H9 (cell line): ENCODE measurements around the gene GAREM2. TPM values are rescaled to one million over a fixed set of nuclear protein-coding genes. Genes with fewer than 3 reads are reported as not detected.
A peak's percentile ranks its signal among the peaks of the same experiment; 100 is the strongest.

Source experiments
- DNase-seq: peaks from one replicate; pipeline ENCODE4 v3.0.0-alpha.2; 2017
- H2AFZ ChIP-seq: one replicate; pipeline ENCODE4 v1.6.1; 2013; ENCODE audit warnings: mild to moderate bottlenecking, low read length, control low read depth, moderate library complexity
- H2AK5ac ChIP-seq: 2 replicates; pipeline ENCODE4 v1.6.1; 2013; ENCODE audit warnings: low read length, control low read depth, mixed read lengths; ENCODE audit not compliant: insufficient read length
- H2BK120ac ChIP-seq: one replicate; pipeline ENCODE4 v1.6.1; 2013; ENCODE audit warnings: low read depth, mild to moderate bottlenecking, low read length, control low read depth, inconsistent platforms; ENCODE audit not compliant: poor library complexity, severe bottlenecking
- H2BK12ac ChIP-seq: 2 replicates; pipeline ENCODE4 v1.6.1; 2013; ENCODE audit warnings: low read length, control low read depth, mixed read lengths, low read depth; ENCODE audit not compliant: insufficient read length
- H2BK15ac ChIP-seq: 2 replicates; pipeline ENCODE4 v1.6.1; 2013; ENCODE audit warnings: low read depth, low read length, control low read depth
- H2BK20ac ChIP-seq: one replicate; pipeline ENCODE4 v1.6.1; 2013; ENCODE audit warnings: low read depth, mild to moderate bottlenecking, low read length, control low read depth, inconsistent platforms; ENCODE audit not compliant: poor library complexity, severe bottlenecking
- H2BK5ac ChIP-seq: 2 replicates; pipeline ENCODE4 v1.6.1; 2013; ENCODE audit warnings: low read length, control low read depth, mixed read lengths; ENCODE audit not compliant: insufficient read length
- H3K14ac ChIP-seq: 2 replicates; pipeline ENCODE4 v1.6.1; 2013; ENCODE audit warnings: low read length, control low read depth; ENCODE audit not compliant: insufficient read depth
- H3K18ac ChIP-seq: 2 replicates; pipeline ENCODE4 v1.6.1; 2013; ENCODE audit warnings: low read depth, mild to moderate bottlenecking, mixed read lengths, low read length, control low read depth; ENCODE audit not compliant: insufficient read length
- H3K23ac ChIP-seq: 2 replicates; pipeline ENCODE4 v1.6.1; 2013; ENCODE audit warnings: low read length, control low read depth, mixed read lengths, low read depth; ENCODE audit not compliant: insufficient read length
- H3K23me2 ChIP-seq: 2 replicates; pipeline ENCODE4 v1.6.1; 2013; ENCODE audit warnings: low read depth, mild to moderate bottlenecking, mixed read lengths, low read length, control low read depth; ENCODE audit not compliant: insufficient read length, poor library complexity, severe bottlenecking
- H3K27ac ChIP-seq: 2 replicates; pipeline ENCODE4 v1.5.1; 2013; ENCODE audit warnings: low read length, control low read depth, mixed read lengths, low read depth; ENCODE audit not compliant: insufficient read length
- H3K27me3 ChIP-seq: 2 replicates; pipeline ENCODE4 v1.6.1; 2013; ENCODE audit warnings: low read length, control low read depth, inconsistent platforms; ENCODE audit not compliant: insufficient read depth
- H3K4ac ChIP-seq: 2 replicates; pipeline ENCODE4 v1.6.1; 2013; ENCODE audit warnings: low read depth, mild to moderate bottlenecking, control low read depth, inconsistent platforms, low read length, moderate library complexity
- H3K4me1 ChIP-seq: 2 replicates; pipeline ENCODE4 v1.6.1; 2013; ENCODE audit warnings: low read length, control low read depth, inconsistent platforms; ENCODE audit not compliant: insufficient read depth
- H3K4me2 ChIP-seq: 2 replicates; pipeline ENCODE4 v1.6.1; 2013; ENCODE audit warnings: low read length, control low read depth, mixed read lengths; ENCODE audit not compliant: insufficient read length, insufficient read depth
- H3K56ac ChIP-seq: 2 replicates; pipeline ENCODE4 v1.6.1; 2013; ENCODE audit warnings: low read depth, mild to moderate bottlenecking, mixed read lengths, low read length, control low read depth; ENCODE audit not compliant: insufficient read length
- H3K79me1 ChIP-seq: 2 replicates; pipeline ENCODE4 v1.6.1; 2013; ENCODE audit warnings: low read depth, mild to moderate bottlenecking, moderate library complexity, low read length, control low read depth, inconsistent platforms; ENCODE audit not compliant: insufficient read depth, poor library complexity, severe bottlenecking
- H3K79me2 ChIP-seq: 2 replicates; pipeline ENCODE4 v1.6.1; 2013; ENCODE audit warnings: low read length, control low read depth, inconsistent platforms; ENCODE audit not compliant: insufficient read depth
- H3K9ac ChIP-seq: 2 replicates; pipeline ENCODE4 v1.6.1; 2013; ENCODE audit warnings: low read length, control low read depth, mixed read lengths; ENCODE audit not compliant: insufficient read length; ENCODE audit errors: extremely low read depth
- H3K9me3 ChIP-seq: one replicate; pipeline ENCODE4 v1.6.1; 2013; ENCODE audit warnings: low read depth, low read length, inconsistent platforms; ENCODE audit not compliant: control insufficient read depth
- H3T11ph ChIP-seq: one replicate; pipeline ENCODE4 v1.6.1; 2013; ENCODE audit warnings: mild to moderate bottlenecking, low read length, control low read depth, inconsistent platforms
- H4K20me1 ChIP-seq: one replicate; pipeline ENCODE4 v1.6.1; 2013; ENCODE audit not compliant: control insufficient read depth, insufficient read length, insufficient read depth
- H4K5ac ChIP-seq: 2 replicates; pipeline ENCODE4 v1.6.1; 2013; ENCODE audit warnings: low read depth, mild to moderate bottlenecking, mixed read lengths, low read length, control low read depth; ENCODE audit not compliant: insufficient read length
- H4K8ac ChIP-seq: replicated peaks from 2 replicates; pipeline ENCODE4 v1.6.1; 2013; ENCODE audit warnings: low read length, control low read depth, mixed read lengths, low read depth; ENCODE audit not compliant: insufficient read length
- H4K91ac ChIP-seq: 2 replicates; pipeline ENCODE4 v1.6.1; 2013; ENCODE audit warnings: low read depth, mild to moderate bottlenecking, moderate library complexity, mixed read lengths, low read length, control low read depth; ENCODE audit not compliant: insufficient read length
- H3K27ac Mint-ChIP-seq, 3 experiments: 2 replicates in 2 of 3; 3 replicates in 1 of 3; pipeline ENCODE4 v1.8.0; 2020 to 2021; ENCODE audit warnings: mixed read lengths in 3 of 3, mild to moderate bottlenecking in 1 of 3, moderate library complexity in 1 of 3
- H3K27me3 Mint-ChIP-seq: 2 replicates; pipeline ENCODE4 v1.8.0; 2021; ENCODE audit warnings: low read depth, mild to moderate bottlenecking, moderate library complexity, mixed read lengths
- H3K36me3 Mint-ChIP-seq, 3 experiments: 2 replicates in 2 of 3; 3 replicates in 1 of 3; pipeline ENCODE4 v1.8.0; 2020 to 2021; ENCODE audit warnings: low read depth in 3 of 3, mixed read lengths in 3 of 3; ENCODE audit not compliant: insufficient read depth in 1 of 3
- H3K4me1 Mint-ChIP-seq, 2 experiments: 2 replicates each; pipeline ENCODE4 v1.8.0; 2020; ENCODE audit warnings: mixed read lengths in 2 of 2
- H3K4me3 Mint-ChIP-seq, 2 experiments: 2 replicates in 1 of 2; 3 replicates in 1 of 2; pipeline ENCODE4 v1.8.0; 2020 to 2021; ENCODE audit warnings: mild to moderate bottlenecking in 2 of 2, mixed read lengths in 2 of 2, moderate library complexity in 1 of 2
- H3K9me3 Mint-ChIP-seq, 2 experiments: 2 replicates in 1 of 2; 3 replicates in 1 of 2; pipeline ENCODE4 v1.8.0; 2020; ENCODE audit warnings: mild to moderate bottlenecking in 2 of 2, mixed read lengths in 2 of 2, moderate library complexity in 1 of 2
- CTCF ChIP-seq: fragments of 200-600 bp; sonication (generic); conservative IDR thresholded peaks from 3 replicates; pipeline ENCODE4 v1.8.0; 2021; ENCODE audit warnings: antibody characterized with exemption, mild to moderate bottlenecking
- WGBS: extraction: QIAGEN DNeasy Blood & Tissue Kit; methylation state at CpG from one replicate; pipeline ENCODE4 v1.1.7; 2013; ENCODE audit warnings: missing lambda C conversion rate, low lambda C conversion rate, mixed read lengths; ENCODE audit not compliant: insufficient read length; ENCODE audit errors: extremely low coverage; 5-methylcytosine and 5-hydroxymethylcytosine counted together
- total RNA-seq: library from RNA; stranded (reverse); gene quantifications from 2 replicates; pipeline ENCODE4 v1.2.1, GENCODE V29; 2021

Gene GAREM2
- total RNA-seq, 1 experiment from 2014 or later: 14.4 TPM

- H2BK12ac ChIP-seq: no peak overlapping the region
- Mint-ChIP-seq H3K36me3 (peaks cover 17 to 56% (median 52%) of the 10 kb centered on the region in 3 experiments), H3K27ac (peak overlapping the region in 2 of 3 experiments; percentile 12 to 85; a peak in 2 of 7 replicates)
These were observed 16.2 kb downstream of the GAREM2 start for GRCh38 chr2:26189123-26189522.

More at GRCh38 chr2:26189123-26189522, 16.2 kb downstream of the GAREM2 start:
- TF ChIP-seq CTCF: no peak
- no peak overlapping the region for H2BK120ac ChIP-seq
- H3K56ac ChIP-seq: no peak overlapping the region
- no peak overlapping the region for H4K8ac ChIP-seq
- H3K79me1 ChIP-seq: no peaks in the 10 kb centered on the region
- no peak overlapping the region for H2BK20ac ChIP-seq
- H2BK15ac ChIP-seq: no peak overlapping the region
- no peak overlapping the region for H3T11ph ChIP-seq
- no peak overlapping the region for H3K4me2 ChIP-seq
- H3K23ac ChIP-seq: no peak overlapping the region
- no peak for DNase-seq
- H2AFZ ChIP-seq: no peak overlapping the region
- no peaks in the 10 kb centered on the region for H3K79me2 ChIP-seq
- no peak overlapping the region for H2BK5ac ChIP-seq
- no peaks in the 10 kb centered on the region for H4K20me1 ChIP-seq
- H3K14ac ChIP-seq: no peak overlapping the region
- no peak overlapping the region for H3K27ac ChIP-seq
- Mint-ChIP-seq H3K4me3 (no peak overlapping the region), H3K4me1 (peaks cover 10 to 17% of the 10 kb centered on the region in 2 experiments), H3K9me3 (no peaks in the 10 kb centered on the region), H3K27me3 (peaks cover 8% of the 10 kb centered on the region)
- WGBS: no CpG with 5 or more reads among the region's 4 CpGs
- H3K4ac ChIP-seq: no peak overlapping the region
- no peak overlapping the region for H2AK5ac ChIP-seq
- no peaks in the 10 kb centered on the region for H3K27me3 ChIP-seq
- no peak overlapping the region for H4K91ac ChIP-seq
- H3K9me3 ChIP-seq: no peaks in the 10 kb centered on the region
- no peaks in the 10 kb centered on the region for H3K23me2 ChIP-seq
- no peak overlapping the region for H3K18ac ChIP-seq
- no peak overlapping the region for H3K9ac ChIP-seq
- no peak overlapping the region for H4K5ac ChIP-seq
- no peaks in the 10 kb centered on the region for H3K4me1 ChIP-seq
